NCI-H1105 treated with DMSO at 0.1 percent for 48 hours (cell line): ENCODE results near the gene TXNL4A.
A peak's percentile ranks its signal among the peaks of the same experiment; 100 is the strongest.
"Not testable (repeated sequence)": the region's sequence is repeated elsewhere in the genome, so short reads cannot be mapped to it uniquely, and the experiment has no call there.

Experiments used
- DNase-seq: peaks from one replicate; lab custom pipeline; 2025; lab: John Stamatoyannopoulos, UW

The TXNL4A gene

GRCh38 chr18:79963658-79964329, 24.6 kb downstream of the TXNL4A start:
- DNase-seq: no peak

- DNase-seq: no peak
Observed at GRCh38 chr18:79962835-79963657, 25.3 kb downstream of the TXNL4A start.

GRCh38 chr18:79962311-79962710, 26.1 kb downstream of the TXNL4A start:
- DNase-seq: no peak

GRCh38 chr18:79961527-79962291, 26.7 kb downstream of the TXNL4A start:
- DNase-seq: no peak

- no peak for DNase-seq
Observed at GRCh38 chr18:79960921-79961526, 27.3 kb downstream of the TXNL4A start.

GRCh38 chr18:79960161-79960801, 28.1 kb downstream of the TXNL4A start:
- DNase-seq: not testable (repeated sequence)

- no peak for DNase-seq
Observed at GRCh38 chr18:79958981-79959380, 29.4 kb downstream of the TXNL4A start.

GRCh38 chr18:79956276-79956675, 32.1 kb downstream of the TXNL4A start:
- no peak for DNase-seq

- DNase-seq: no peak
Observed at GRCh38 chr18:79955302-79956075, 32.9 kb downstream of the TXNL4A start.

- DNase-seq: no peak
Observed at GRCh38 chr18:79954791-79955190, 33.6 kb downstream of the TXNL4A start.

GRCh38 chr18:79953971-79954651, 34.3 kb downstream of the TXNL4A start:
- no peak for DNase-seq

- no peak for DNase-seq
Observed at GRCh38 chr18:79952996-79953559, 35.3 kb downstream of the TXNL4A start.

GRCh38 chr18:79952456-79952995, 35.8 kb downstream of the TXNL4A start:
- DNase-seq: no peak

GRCh38 chr18:79951545-79952455, 36.6 kb downstream of the TXNL4A start, which contains the start of gene SLC66A2:
Gene SLC66A2 (minus strand): TSS chr18:79951653. CDS start chr18:79950926, 727 bp downstream.
- DNase-seq: peak; percentile 67

- no peak for DNase-seq
Observed at GRCh38 chr18:79950515-79951341, 37.6 kb downstream of the TXNL4A start.

- DNase-seq: no peak
Observed at GRCh38 chr18:79949697-79950487, 38.5 kb downstream of the TXNL4A start.
